ENCODE measurements around the gene SLC31A2.

SLC31A2 gene

DNA sequence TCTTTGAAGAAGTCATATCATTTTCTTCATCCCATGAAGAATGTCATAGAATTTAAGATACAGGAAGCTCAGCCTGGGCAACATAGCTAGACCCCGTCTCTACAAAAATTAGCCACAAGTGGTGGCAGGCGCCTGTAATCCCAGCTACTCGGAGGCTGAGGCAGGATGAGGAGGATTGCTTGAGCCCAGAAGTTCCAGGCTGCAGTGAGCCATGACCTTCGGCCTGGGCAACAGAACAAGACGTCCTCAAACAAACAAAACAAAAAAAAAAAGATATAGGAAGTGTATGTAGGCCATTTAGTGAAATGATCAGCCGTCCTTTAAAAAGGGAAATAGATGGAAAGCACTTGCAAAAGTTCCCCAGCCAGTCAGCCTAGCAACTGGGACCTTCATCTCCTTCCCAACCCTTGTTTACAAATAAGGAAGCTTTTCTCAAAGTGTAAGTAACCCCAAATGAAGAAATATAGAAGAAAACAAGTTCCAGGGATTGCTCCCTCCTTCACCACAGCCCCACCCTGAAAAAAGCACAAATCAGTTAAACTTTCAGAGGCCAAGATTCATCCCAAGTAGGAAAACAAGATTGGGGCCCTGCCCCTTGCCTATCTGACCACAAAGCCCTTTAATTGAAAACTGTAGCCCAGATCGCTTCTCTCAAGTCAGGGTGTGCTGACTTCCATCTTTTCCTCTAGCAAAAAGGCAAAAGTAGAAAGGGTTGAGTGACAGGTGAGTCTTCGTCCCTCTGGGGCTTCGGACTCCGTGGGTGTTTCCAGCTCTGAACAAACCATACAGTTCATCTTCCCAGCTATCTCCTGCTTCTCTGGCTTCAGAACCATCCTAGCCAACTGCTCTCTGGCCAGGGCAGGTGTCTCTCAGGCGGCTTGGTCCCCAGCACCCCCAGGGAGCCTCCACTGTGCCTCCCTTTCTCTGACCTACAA, 1.2 kb downstream of the SLC31A2 start:
- DNase-seq: no peak

GRCh38 chr9:113152699-113153098, 1.9 kb downstream of the SLC31A2 start:
- no peak for DNase-seq

DNA sequence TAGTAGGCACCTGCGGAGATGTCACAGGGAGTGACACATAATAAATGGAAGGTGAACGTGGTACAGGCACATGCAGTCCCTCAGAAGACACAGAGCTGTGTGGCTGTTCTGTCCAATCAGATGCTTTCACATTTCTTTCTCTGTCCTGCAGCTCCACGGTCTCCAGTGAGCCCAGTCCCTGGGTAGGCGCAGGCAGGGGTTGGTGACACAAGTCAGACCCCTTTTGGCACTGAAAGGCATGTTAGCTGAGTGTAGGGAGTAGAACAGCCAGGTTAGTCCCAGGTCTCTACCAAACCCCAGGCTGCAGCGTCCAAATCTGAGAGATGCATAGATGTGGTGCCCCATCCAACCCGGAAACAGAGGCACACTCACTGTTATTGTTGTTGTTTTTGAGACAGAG, 2.8 kb downstream of the SLC31A2 start:
- DNase-seq: no peak

- no peak for DNase-seq
Measured at GRCh38 chr9:113154471-113154870, 3.7 kb downstream of the SLC31A2 start.

DNA sequence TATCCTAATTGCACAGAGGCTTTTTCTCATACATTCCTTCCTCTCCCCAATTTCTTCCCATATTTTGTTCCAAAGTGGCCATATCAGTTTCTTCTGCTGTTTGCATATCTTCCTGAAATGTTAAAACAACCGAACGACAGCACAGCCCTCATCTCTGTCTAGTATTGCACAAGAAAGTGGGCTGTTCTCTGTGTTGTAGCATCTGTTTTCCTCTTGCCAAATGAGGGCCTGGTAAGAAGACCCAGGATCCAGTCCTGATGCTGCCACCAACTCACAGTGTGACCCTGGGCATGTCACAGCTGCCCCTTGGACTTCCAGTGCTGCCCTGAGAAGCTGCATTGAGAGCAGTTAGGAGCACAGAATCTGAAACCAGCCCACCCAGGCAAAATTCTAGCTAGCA, 4.1 kb downstream of the SLC31A2 start:
- no peak for DNase-seq

GRCh38 chr9:113155911-113156588, 5.2 kb downstream of the SLC31A2 start:
- no peak for DNase-seq

GRCh38 chr9:113156880-113157279, 6.1 kb downstream of the SLC31A2 start:
- DNase-seq: no peak

DNA sequence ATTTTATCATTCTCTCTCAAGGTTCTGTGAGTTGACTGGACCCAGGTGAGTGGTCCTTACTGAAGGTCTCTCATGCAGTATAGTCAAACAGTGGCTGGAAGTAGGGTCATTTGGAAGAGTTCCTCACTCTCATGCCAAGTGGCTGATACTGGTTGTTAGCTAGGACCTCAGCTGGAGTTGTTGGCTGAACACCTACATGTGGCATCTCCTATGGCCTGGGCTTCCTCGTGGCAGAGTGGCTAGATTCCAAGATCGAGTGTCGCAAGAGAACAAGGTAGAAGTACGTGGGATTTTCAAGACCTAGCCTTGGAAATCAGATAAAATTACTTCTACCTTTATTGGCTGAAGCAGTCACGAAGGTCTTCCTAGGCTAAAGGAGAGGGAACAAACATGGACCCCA, 7.6 kb downstream of the SLC31A2 start:
- no peak for DNase-seq

GRCh38 chr9:113160571-113160970, 9.8 kb downstream of the SLC31A2 start:
- no peak for DNase-seq

- no peak for DNase-seq
Measured at GRCh38 chr9:113163001-113163400, 12.2 kb downstream of the SLC31A2 start.

DNA sequence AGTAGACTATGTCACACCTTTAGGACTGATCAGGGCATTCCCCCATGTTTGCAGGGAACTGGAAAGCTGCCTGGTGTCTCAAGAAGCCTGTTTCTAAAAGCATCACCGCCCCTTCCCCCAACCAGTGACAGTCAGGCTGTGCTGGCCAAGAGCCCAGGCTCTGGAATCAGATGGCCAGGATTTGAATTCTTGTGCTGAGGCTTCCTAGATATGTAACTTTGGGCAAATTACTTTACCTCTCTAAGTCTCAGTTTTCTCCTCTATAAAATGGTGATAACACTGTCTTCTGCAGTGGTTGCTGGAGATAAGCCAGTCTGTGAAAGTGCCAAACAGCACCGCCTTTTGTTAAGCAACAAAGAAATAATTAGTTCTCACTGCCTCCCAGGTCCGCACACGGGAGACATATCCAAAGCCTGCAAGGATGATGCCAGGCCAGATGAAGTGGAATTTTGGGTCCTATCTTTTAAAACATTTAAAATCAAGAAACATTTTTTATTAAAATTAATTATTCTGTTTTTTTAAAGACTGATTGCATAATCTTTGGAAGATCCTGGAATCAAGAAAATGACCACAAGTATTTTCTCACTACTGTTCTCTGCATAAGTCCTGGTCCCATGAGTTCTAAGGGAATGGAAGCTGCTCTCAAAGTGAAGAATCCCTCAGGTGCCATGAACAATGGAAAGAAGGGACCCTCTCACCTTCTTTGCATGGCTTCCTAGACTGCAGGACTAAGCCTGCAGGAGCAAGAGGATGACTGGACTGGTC, 13.9 kb downstream of the SLC31A2 start:
- DNase-seq: no peak

DNA sequence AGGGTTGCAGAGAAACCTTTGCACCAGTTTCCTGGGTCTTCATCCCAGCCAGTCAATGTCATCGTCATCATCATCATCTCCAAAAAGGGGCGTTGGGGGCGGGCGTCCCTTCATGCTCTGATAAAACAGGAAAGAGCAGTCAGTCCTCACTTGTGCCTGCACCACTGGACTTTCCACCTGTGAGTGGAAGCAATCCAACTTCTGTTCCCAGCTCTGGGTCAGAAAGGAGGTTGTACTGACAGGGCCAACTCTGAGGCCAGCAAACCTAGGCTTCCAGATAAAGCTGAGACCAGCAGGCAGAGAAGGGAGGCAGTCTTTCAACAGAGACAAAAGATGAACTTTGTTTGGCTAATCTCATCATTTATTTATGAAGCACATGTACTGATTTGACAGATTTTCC, 15.2 kb downstream of the SLC31A2 start:
- no peak for DNase-seq

DNA sequence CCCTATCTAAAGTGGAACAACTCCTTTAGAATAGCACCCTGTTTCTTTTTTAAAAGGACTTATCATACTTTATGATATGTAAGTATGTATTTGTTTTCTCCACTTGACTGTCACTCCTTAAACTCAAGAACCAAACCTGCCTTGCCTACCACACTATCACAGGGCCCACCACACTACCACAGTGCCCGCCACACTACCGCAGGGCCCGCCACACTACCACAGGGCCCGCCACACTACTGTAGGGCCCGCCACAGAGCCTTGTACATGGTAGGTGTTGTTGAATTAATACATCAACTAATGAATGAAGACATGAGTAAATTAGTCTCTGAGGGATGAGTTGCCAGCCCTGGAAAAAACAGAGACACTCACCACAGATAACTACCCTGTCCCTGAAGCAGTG, 18.0 kb downstream of the SLC31A2 start:
- DNase-seq: no peak

GRCh38 chr9:113173341-113173740, 22.5 kb downstream of the SLC31A2 start:
- no peak for DNase-seq

DNA sequence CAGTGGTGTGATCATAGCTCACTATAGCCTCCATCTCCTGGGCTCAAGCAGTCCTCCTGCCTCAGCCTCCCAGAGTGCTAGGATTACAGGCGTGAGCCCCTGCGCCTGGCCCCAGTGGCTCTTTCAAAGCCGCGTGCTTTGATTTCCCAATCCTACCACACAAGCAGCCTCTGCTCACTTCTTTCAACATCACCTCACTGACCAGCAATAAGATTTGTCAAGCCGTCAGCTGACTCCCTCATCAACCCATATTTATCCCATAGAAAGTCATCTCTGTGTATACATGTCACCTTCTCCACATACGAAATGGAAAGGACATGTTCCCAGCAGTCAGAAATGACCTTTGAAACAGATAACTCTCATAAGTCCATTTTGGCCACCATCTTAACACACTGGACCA, 26.0 kb downstream of the SLC31A2 start:
- DNase-seq: no peak

- no peak for DNase-seq
Measured at GRCh38 chr9:113177251-113177650, 26.4 kb downstream of the SLC31A2 start.

DNA sequence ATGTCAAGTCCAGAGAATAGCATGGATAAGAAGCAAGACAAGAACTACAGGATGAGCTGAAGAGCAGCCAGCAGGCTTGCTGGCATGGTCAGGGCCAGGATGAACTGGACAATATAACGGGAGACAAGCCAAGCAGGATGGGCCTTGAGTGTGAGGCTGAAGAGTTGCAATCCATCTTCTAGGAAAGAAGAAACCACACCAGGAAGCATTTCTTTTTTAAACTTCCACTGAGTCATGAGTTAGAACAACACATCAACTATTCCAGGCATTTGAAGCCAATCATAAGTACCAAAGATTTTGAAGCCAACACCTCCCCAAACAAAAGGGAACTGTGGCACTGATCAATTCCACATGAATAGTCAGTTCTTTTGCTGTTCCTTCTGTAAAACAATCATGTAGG, 27.3 kb downstream of the SLC31A2 start:
- no peak for DNase-seq

GRCh38 chr9:113179839-113180238, 29.0 kb downstream of the SLC31A2 start:
- no peak for DNase-seq

DNA sequence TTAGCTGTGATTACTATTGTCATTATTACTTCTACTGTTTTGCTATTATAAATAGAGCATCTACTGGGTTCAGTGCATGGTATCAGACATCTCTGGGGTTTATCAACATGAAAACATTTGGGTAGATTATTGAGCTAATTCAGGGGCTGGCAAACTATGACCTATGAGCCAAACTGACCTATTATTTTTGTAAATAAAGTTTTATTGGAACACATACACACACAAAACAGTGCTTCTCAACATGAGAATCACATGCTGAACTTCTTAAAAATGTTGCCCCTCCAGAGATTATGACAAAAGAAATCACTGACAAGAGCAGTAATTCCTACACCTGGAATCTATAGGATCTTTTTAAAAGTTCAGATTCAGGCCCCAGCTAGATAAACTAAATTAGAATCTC, 30.4 kb downstream of the SLC31A2 start:
- DNase-seq: no peak

- no peak for DNase-seq
Measured at GRCh38 chr9:113183956-113184488, 33.2 kb downstream of the SLC31A2 start.

DNA sequence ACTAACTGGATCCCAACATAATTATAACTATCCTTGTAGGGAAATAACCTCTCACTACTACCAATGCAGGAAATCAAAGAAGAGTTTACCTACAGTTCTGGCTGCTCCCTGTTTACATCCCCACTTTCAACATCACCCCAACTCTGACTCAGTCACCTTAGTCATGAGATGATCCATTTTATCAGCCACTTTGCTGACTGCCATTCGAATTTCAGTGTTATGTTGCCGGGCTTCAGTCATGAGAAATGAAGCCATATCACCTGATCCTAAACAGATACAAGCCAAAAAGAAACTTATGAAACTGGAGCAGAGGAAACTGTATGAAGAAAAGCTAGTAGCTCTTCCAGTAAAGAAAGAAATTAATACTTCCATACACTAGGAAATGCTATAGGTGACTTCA, 33.7 kb downstream of the SLC31A2 start:
- no peak for DNase-seq

GRCh38 chr9:113185271-113185670, 34.5 kb downstream of the SLC31A2 start:
- DNase-seq: no peak

DNA sequence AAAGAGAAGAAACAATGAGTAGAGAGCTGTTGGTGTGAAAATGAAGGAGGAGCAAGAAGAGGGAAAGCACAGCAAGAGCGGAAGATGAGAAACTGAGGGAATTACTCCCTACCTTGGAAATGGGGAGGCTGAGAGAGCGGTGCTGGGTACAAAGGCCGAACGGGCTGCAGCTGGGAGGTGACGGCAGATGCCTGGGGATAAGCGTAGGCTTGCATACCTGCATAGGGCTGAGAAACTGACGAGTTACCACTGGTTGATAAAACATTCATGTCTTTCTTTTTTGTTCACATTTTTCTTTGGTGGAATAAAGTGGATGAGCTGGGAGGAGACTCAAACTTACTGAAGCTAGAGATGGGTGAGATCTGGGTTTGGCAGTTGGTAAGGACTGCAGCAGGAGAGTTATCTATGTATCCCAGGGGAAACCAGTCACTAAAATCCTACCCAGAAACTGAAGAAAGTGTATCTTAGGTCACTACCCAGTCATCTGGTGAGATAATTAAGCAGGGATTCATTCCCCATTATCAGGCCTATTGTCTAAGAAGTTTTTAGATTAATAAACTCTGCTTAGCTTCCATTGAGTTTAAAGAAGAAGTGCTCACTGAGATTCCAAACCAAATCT, 35.4 kb downstream of the SLC31A2 start:
- DNase-seq: no peak
